ENCODE data around the gene MYO3B.

GRCh38 chr2:170505631-170506275 lies 327.8 kb downstream of the MYO3B start:
- TF ChIP-seq POLR2AphosphoS5 (IDR thresholded peaks at IDR 0.05; ENCODE audit: low read depth, low read length): no peak
- no peak for TF ChIP-seq TAF1 (IDR thresholded peaks at IDR 0.05; ENCODE audit: borderline replicate concordance, insufficient read depth, low read length)
- no peak for TF ChIP-seq SIN3A (IDR thresholded peaks at IDR 0.05; ENCODE audit: borderline replicate concordance, insufficient read depth, low read length)
- no peak for TF ChIP-seq REST (IDR thresholded peaks at IDR 0.05; ENCODE audit: insufficient read depth in 1 of 2, low read depth in 2 of 2, low read length in 2 of 2)
